ENCODE results near the gene HSP90AA1.
"Not testable (repeated sequence)": the region's sequence is repeated elsewhere in the genome, so short reads cannot be mapped to it uniquely, and the experiment has no call there.

HSP90AA1 gene

GRCh38 chr14:102066041-102066451, 20.8 kb downstream of the HSP90AA1 start:
- Histone ChIP-seq H3K9me3 (ENCODE audit: control insufficient read depth, low read length) (peaks cover 9% of the 10 kb centered on the region), H3K36me3 (ENCODE audit: control insufficient read depth, insufficient read depth, low read length) (no peaks in the 10 kb centered on the region), H3K4me3 (ENCODE audit: extremely low read depth, insufficient read depth, low read length, poor library complexity, severe bottlenecking) (no peak overlapping the region), H3K27ac (ENCODE audit: low read depth, low read length, severe bottlenecking) (no peak overlapping the region), H3K4me1 (ENCODE audit: control insufficient read depth, insufficient read depth, low read length, poor library complexity, severe bottlenecking) (no peaks in the 10 kb centered on the region)
- 89 to 92% methylated on average over 12 of the region's 12 CpGs for WGBS, 2 experiments (ENCODE audit: insufficient coverage in 2 of 2)

DNA sequence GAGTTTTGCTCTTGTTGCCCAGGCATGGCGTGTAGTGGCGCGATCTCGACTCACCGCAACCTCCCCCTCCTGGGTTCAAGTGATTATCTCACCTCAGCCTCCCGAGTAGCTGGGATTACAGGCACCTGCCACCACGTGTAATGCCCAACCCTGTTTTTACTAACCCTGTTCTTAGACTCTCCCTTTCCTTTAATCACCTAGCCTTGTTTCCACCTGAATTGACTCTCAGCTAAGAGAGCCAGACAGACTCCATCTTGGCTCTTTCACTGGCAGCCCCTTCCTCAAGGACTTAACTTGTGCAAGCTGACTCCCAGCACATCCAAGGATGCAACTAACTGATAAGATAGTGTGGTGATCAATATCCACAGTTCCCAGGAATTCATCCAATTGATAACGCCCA, 22.3 kb downstream of the HSP90AA1 start:
- 89 to 95% methylated on average over 7 to 8 of the region's 8 CpGs for WGBS, 2 experiments (ENCODE audit: insufficient coverage in 2 of 2)
- not testable (repeated sequence) for H3K27ac ChIP-seq (ENCODE audit: low read depth, low read length, severe bottlenecking); H3K4me3 ChIP-seq (ENCODE audit: extremely low read depth, insufficient read depth, low read length, poor library complexity, severe bottlenecking); H3K9me3 ChIP-seq (ENCODE audit: control insufficient read depth, low read length); H3K4me1 ChIP-seq (ENCODE audit: control insufficient read depth, insufficient read depth, low read length, poor library complexity, severe bottlenecking); H3K36me3 ChIP-seq (ENCODE audit: control insufficient read depth, insufficient read depth, low read length)

DNA sequence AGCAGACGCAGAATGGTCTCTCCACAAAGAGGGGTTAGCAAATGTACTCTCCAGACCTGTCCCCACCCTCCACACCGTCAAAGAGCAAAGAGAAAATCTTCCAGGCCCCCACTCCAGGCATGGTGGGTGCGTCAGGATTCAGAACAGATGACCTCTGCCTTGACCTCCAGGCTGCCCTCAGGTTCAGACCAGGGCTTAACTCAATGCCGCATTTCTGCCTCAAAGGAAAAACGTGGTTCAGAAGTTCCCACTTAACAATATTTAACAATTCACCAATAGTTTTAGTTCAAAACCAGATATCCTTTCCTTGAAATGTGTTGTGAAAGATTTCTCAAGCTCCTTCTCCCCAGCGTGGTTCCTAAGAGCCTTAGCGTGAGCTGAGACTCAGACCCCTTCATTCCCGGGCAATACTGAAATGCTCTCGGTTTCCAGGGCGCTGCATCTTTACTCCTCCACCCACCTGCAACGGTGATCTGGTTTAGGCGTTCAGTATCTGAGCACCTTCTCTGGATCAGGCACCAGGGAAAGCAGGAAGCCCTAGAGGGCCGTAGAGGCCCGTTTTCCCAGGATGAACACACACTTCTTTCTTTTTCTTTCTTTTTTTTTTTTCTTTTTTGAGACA, 22.9 kb downstream of the HSP90AA1 start:
- WGBS, 2 experiments (ENCODE audit: insufficient coverage in 2 of 2) = 81 to 89% methylated on average over 12 of the region's 14 CpGs
- Histone ChIP-seq H3K4me1 (ENCODE audit: control insufficient read depth, insufficient read depth, low read length, poor library complexity, severe bottlenecking) (no peaks in the 10 kb centered on the region), H3K9me3 (ENCODE audit: control insufficient read depth, low read length) (peaks cover 2% of the 10 kb centered on the region), H3K27ac (ENCODE audit: low read depth, low read length, severe bottlenecking) (no peak overlapping the region), H3K36me3 (ENCODE audit: control insufficient read depth, insufficient read depth, low read length) (no peaks in the 10 kb centered on the region), H3K4me3 (ENCODE audit: extremely low read depth, insufficient read depth, low read length, poor library complexity, severe bottlenecking) (no peak overlapping the region)

GRCh38 chr14:102063109-102063807, 23.6 kb downstream of the HSP90AA1 start:
- 46 to 56% methylated on average over 21 to 25 of the region's 26 CpGs for WGBS, 2 experiments (ENCODE audit: insufficient coverage in 2 of 2)
- Histone ChIP-seq H3K27ac (ENCODE audit: low read depth, low read length, severe bottlenecking) (no peak overlapping the region), H3K4me1 (ENCODE audit: control insufficient read depth, insufficient read depth, low read length, poor library complexity, severe bottlenecking) (no peaks in the 10 kb centered on the region), H3K4me3 (ENCODE audit: extremely low read depth, insufficient read depth, low read length, poor library complexity, severe bottlenecking) (no peak overlapping the region), H3K9me3 (ENCODE audit: control insufficient read depth, low read length) (no peaks in the 10 kb centered on the region), H3K36me3 (ENCODE audit: control insufficient read depth, insufficient read depth, low read length) (no peaks in the 10 kb centered on the region)

DNA sequence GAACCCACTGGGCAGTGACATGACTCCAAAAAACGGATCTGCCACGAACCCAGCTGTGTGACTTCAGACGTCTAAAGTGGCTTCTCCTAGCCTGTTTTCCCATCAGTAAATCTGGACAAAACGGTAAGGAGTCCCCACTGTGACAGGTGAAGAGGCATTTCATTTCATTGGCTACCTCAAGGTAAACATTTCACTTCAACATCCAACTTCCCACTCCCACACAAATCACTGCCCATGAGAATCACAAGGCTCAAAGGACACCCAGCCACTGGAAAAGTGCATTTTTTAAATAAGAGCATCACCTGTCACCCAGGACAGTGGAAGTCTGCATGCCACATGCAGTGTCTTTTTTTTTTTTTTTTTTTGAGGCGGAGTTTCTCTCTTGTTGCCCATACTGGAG, 27.9 kb downstream of the HSP90AA1 start:
- WGBS, 2 experiments (ENCODE audit: insufficient coverage in 2 of 2) = 82 to 94% methylated on average over 4 of the region's 5 CpGs

GRCh38 chr14:102058146-102058545, 28.7 kb downstream of the HSP90AA1 start:
- no peak overlapping the region for H3K4me3 ChIP-seq (ENCODE audit: extremely low read depth, insufficient read depth, low read length, poor library complexity, severe bottlenecking)
- peaks cover 12% of the 10 kb centered on the region for H3K4me1 ChIP-seq (ENCODE audit: control insufficient read depth, insufficient read depth, low read length, poor library complexity, severe bottlenecking)
- no peak overlapping the region for H3K27ac ChIP-seq (ENCODE audit: low read depth, low read length, severe bottlenecking)
- peaks cover 17% of the 10 kb centered on the region for H3K36me3 ChIP-seq (ENCODE audit: control insufficient read depth, insufficient read depth, low read length)
- H3K9me3 ChIP-seq (ENCODE audit: control insufficient read depth, low read length) = no peaks in the 10 kb centered on the region
- WGBS, 2 experiments (ENCODE audit: insufficient coverage in 2 of 2) = 74 to 80% methylated on average over 5 of the region's 7 CpGs

More for the DNA sequence above, 27.9 kb downstream of the HSP90AA1 start:
- peaks cover 12% of the 10 kb centered on the region for H3K4me1 ChIP-seq (ENCODE audit: control insufficient read depth, insufficient read depth, low read length, poor library complexity, severe bottlenecking)
- H3K27ac ChIP-seq (ENCODE audit: low read depth, low read length, severe bottlenecking) = no peak overlapping the region
- H3K9me3 ChIP-seq (ENCODE audit: control insufficient read depth, low read length) = no peaks in the 10 kb centered on the region
- no peak overlapping the region for H3K4me3 ChIP-seq (ENCODE audit: extremely low read depth, insufficient read depth, low read length, poor library complexity, severe bottlenecking)
- H3K36me3 ChIP-seq (ENCODE audit: control insufficient read depth, insufficient read depth, low read length) = peaks cover 10% of the 10 kb centered on the region

DNA sequence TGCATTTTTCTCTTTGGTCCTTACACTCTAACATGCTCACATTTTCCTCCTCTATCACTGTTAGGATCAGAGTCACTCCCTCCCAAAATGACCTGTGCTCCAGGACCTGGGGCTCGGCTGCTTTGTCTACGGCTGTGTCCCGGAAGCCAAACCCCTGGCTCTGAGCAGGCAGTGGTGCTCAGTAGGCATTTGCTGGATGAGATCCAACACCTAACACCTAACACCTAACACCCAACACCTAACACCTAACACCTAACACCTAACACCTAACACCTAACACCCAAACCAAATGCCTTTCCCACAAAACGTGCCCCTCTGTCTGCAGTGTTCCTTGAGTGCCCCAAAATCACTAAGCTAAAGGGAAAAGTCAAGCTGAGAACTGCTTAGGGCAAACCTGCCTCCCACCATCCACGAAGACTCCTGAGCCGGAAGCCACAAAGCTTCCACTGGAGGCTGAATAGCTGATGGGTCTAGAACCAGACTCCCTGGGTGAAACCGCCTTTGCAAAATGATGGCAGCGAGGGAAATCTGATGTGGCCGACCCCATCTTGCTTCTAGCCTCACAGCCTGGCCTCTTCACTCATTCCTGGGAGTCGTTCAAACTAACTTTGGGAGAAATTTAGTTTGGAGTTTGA, 29.2 kb downstream of the HSP90AA1 start:
- H3K4me1 ChIP-seq (ENCODE audit: control insufficient read depth, insufficient read depth, low read length, poor library complexity, severe bottlenecking) = peaks cover 12% of the 10 kb centered on the region
- no peak overlapping the region for H3K4me3 ChIP-seq (ENCODE audit: extremely low read depth, insufficient read depth, low read length, poor library complexity, severe bottlenecking)
- H3K9me3 ChIP-seq (ENCODE audit: control insufficient read depth, low read length) = no peaks in the 10 kb centered on the region
- peaks cover 23% of the 10 kb centered on the region for H3K36me3 ChIP-seq (ENCODE audit: control insufficient read depth, insufficient read depth, low read length)
- H3K27ac ChIP-seq (ENCODE audit: low read depth, low read length, severe bottlenecking) = no peak overlapping the region
- 73 to 91% methylated on average over 4 to 6 of the region's 10 CpGs for WGBS, 2 experiments (ENCODE audit: insufficient coverage in 2 of 2)

GRCh38 chr14:102056694-102057442, 30.0 kb downstream of the HSP90AA1 start:
- Histone ChIP-seq H3K4me1 (ENCODE audit: control insufficient read depth, insufficient read depth, low read length, poor library complexity, severe bottlenecking) (peaks cover 12% of the 10 kb centered on the region), H3K27ac (ENCODE audit: low read depth, low read length, severe bottlenecking) (no peak overlapping the region), H3K4me3 (ENCODE audit: extremely low read depth, insufficient read depth, low read length, poor library complexity, severe bottlenecking) (no peak overlapping the region), H3K9me3 (ENCODE audit: control insufficient read depth, low read length) (no peaks in the 10 kb centered on the region), H3K36me3 (ENCODE audit: control insufficient read depth, insufficient read depth, low read length) (peaks cover 30% of the 10 kb centered on the region)
- 88 to 90% methylated on average over 30 to 31 of the region's 31 CpGs for WGBS, 2 experiments (ENCODE audit: insufficient coverage in 2 of 2)

DNA sequence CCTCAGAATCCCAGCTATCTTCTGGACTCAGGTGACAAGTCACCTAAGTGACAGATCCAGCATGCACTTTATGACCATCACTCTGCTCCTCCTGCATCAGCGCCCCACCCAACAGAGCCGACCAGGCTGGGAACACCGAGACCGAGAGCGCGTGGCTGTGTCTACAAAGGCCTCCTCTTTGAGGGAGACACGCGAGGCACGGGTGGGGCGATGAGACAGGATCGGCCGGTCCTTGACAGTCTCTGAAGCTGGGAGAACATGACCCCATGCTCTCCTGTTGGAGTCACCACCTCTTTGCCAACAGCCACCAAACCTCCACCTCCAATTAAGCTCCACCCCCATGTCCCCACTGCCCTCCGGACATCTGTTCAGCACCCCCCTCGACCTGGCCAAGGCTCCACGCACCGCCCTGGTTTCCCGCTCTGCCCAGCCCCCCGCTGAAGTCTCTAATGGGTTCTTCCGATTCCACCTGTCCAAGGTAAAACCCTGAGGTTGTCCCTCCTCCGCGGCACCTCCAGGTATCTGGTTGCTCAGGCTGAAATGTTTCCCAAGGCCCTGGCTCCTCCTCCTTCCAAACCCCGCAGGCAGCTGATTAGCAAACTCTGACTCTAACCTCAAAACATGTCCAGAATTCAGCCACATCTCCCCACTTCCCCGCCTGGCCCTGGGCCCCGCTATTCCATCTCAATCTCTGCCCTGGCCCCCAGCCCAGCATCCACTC, 31.5 kb downstream of the HSP90AA1 start:
- Histone ChIP-seq H3K4me3 (ENCODE audit: extremely low read depth, insufficient read depth, low read length, poor library complexity, severe bottlenecking) (no peak overlapping the region), H3K36me3 (ENCODE audit: control insufficient read depth, insufficient read depth, low read length) (peaks cover 44% of the 10 kb centered on the region), H3K27ac (ENCODE audit: low read depth, low read length, severe bottlenecking) (peak overlapping the region; percentile 49), H3K9me3 (ENCODE audit: control insufficient read depth, low read length) (no peaks in the 10 kb centered on the region), H3K4me1 (ENCODE audit: control insufficient read depth, insufficient read depth, low read length, poor library complexity, severe bottlenecking) (peaks cover 12% of the 10 kb centered on the region)
- WGBS, 2 experiments (ENCODE audit: insufficient coverage in 2 of 2) = 87 to 89% methylated on average over 19 to 23 of the region's 24 CpGs

GRCh38 chr14:102052522-102052921, 34.3 kb downstream of the HSP90AA1 start:
- 96 to 100% methylated on average over 3 to 9 of the region's 10 CpGs for WGBS, 2 experiments (ENCODE audit: insufficient coverage in 2 of 2)

More at GRCh38 chr14:102052522-102052921, 34.3 kb downstream of the HSP90AA1 start:
- Histone ChIP-seq H3K36me3 (ENCODE audit: control insufficient read depth, insufficient read depth, low read length) (peaks cover 72% of the 10 kb centered on the region), H3K4me3 (ENCODE audit: extremely low read depth, insufficient read depth, low read length, poor library complexity, severe bottlenecking) (no peak overlapping the region), H3K27ac (ENCODE audit: low read depth, low read length, severe bottlenecking) (no peak overlapping the region), H3K4me1 (ENCODE audit: control insufficient read depth, insufficient read depth, low read length, poor library complexity, severe bottlenecking) (peaks cover 12% of the 10 kb centered on the region), H3K9me3 (ENCODE audit: control insufficient read depth, low read length) (no peaks in the 10 kb centered on the region)
